H9 (cell line): ENCODE results near the gene CYTL1. TPM values are rescaled to one million over a fixed set of nuclear protein-coding genes. Genes with fewer than 3 reads are reported as not detected.

Experiments
- DNase-seq: peaks from one replicate; pipeline ENCODE4 v3.0.0-alpha.2; 2017
- H2AFZ ChIP-seq: one replicate; pipeline ENCODE4 v1.6.1; 2013; ENCODE audit warnings: mild to moderate bottlenecking, low read length, control low read depth, moderate library complexity
- H2AK5ac ChIP-seq: 2 replicates; pipeline ENCODE4 v1.6.1; 2013; ENCODE audit warnings: low read length, control low read depth, mixed read lengths; ENCODE audit not compliant: insufficient read length
- H2BK120ac ChIP-seq: one replicate; pipeline ENCODE4 v1.6.1; 2013; ENCODE audit warnings: low read depth, mild to moderate bottlenecking, low read length, control low read depth, inconsistent platforms; ENCODE audit not compliant: poor library complexity, severe bottlenecking
- H2BK12ac ChIP-seq: 2 replicates; pipeline ENCODE4 v1.6.1; 2013; ENCODE audit warnings: low read length, control low read depth, mixed read lengths, low read depth; ENCODE audit not compliant: insufficient read length
- H2BK15ac ChIP-seq: 2 replicates; pipeline ENCODE4 v1.6.1; 2013; ENCODE audit warnings: low read depth, low read length, control low read depth
- H2BK20ac ChIP-seq: one replicate; pipeline ENCODE4 v1.6.1; 2013; ENCODE audit warnings: low read depth, mild to moderate bottlenecking, low read length, control low read depth, inconsistent platforms; ENCODE audit not compliant: poor library complexity, severe bottlenecking
- H2BK5ac ChIP-seq: 2 replicates; pipeline ENCODE4 v1.6.1; 2013; ENCODE audit warnings: low read length, control low read depth, mixed read lengths; ENCODE audit not compliant: insufficient read length
- H3K14ac ChIP-seq: 2 replicates; pipeline ENCODE4 v1.6.1; 2013; ENCODE audit warnings: low read length, control low read depth; ENCODE audit not compliant: insufficient read depth
- H3K18ac ChIP-seq: 2 replicates; pipeline ENCODE4 v1.6.1; 2013; ENCODE audit warnings: low read depth, mild to moderate bottlenecking, mixed read lengths, low read length, control low read depth; ENCODE audit not compliant: insufficient read length
- H3K23ac ChIP-seq: 2 replicates; pipeline ENCODE4 v1.6.1; 2013; ENCODE audit warnings: low read length, control low read depth, mixed read lengths, low read depth; ENCODE audit not compliant: insufficient read length
- H3K23me2 ChIP-seq: 2 replicates; pipeline ENCODE4 v1.6.1; 2013; ENCODE audit warnings: low read depth, mild to moderate bottlenecking, mixed read lengths, low read length, control low read depth; ENCODE audit not compliant: insufficient read length, poor library complexity, severe bottlenecking
- H3K27ac ChIP-seq: 2 replicates; pipeline ENCODE4 v1.5.1; 2013; ENCODE audit warnings: low read length, control low read depth, mixed read lengths, low read depth; ENCODE audit not compliant: insufficient read length
- H3K27me3 ChIP-seq: 2 replicates; pipeline ENCODE4 v1.6.1; 2013; ENCODE audit warnings: low read length, control low read depth, inconsistent platforms; ENCODE audit not compliant: insufficient read depth
- H3K4ac ChIP-seq: 2 replicates; pipeline ENCODE4 v1.6.1; 2013; ENCODE audit warnings: low read depth, mild to moderate bottlenecking, control low read depth, inconsistent platforms, low read length, moderate library complexity
- H3K4me1 ChIP-seq: 2 replicates; pipeline ENCODE4 v1.6.1; 2013; ENCODE audit warnings: low read length, control low read depth, inconsistent platforms; ENCODE audit not compliant: insufficient read depth
- H3K4me2 ChIP-seq: 2 replicates; pipeline ENCODE4 v1.6.1; 2013; ENCODE audit warnings: low read length, control low read depth, mixed read lengths; ENCODE audit not compliant: insufficient read length, insufficient read depth
- H3K56ac ChIP-seq: 2 replicates; pipeline ENCODE4 v1.6.1; 2013; ENCODE audit warnings: low read depth, mild to moderate bottlenecking, mixed read lengths, low read length, control low read depth; ENCODE audit not compliant: insufficient read length
- H3K79me1 ChIP-seq: 2 replicates; pipeline ENCODE4 v1.6.1; 2013; ENCODE audit warnings: low read depth, mild to moderate bottlenecking, moderate library complexity, low read length, control low read depth, inconsistent platforms; ENCODE audit not compliant: insufficient read depth, poor library complexity, severe bottlenecking
- H3K79me2 ChIP-seq: 2 replicates; pipeline ENCODE4 v1.6.1; 2013; ENCODE audit warnings: low read length, control low read depth, inconsistent platforms; ENCODE audit not compliant: insufficient read depth
- H3K9ac ChIP-seq: 2 replicates; pipeline ENCODE4 v1.6.1; 2013; ENCODE audit warnings: low read length, control low read depth, mixed read lengths; ENCODE audit not compliant: insufficient read length; ENCODE audit errors: extremely low read depth
- H3K9me3 ChIP-seq: one replicate; pipeline ENCODE4 v1.6.1; 2013; ENCODE audit warnings: low read depth, low read length, inconsistent platforms; ENCODE audit not compliant: control insufficient read depth
- H3T11ph ChIP-seq: one replicate; pipeline ENCODE4 v1.6.1; 2013; ENCODE audit warnings: mild to moderate bottlenecking, low read length, control low read depth, inconsistent platforms
- H4K20me1 ChIP-seq: one replicate; pipeline ENCODE4 v1.6.1; 2013; ENCODE audit not compliant: control insufficient read depth, insufficient read length, insufficient read depth
- H4K5ac ChIP-seq: 2 replicates; pipeline ENCODE4 v1.6.1; 2013; ENCODE audit warnings: low read depth, mild to moderate bottlenecking, mixed read lengths, low read length, control low read depth; ENCODE audit not compliant: insufficient read length
- H4K8ac ChIP-seq: replicated peaks from 2 replicates; pipeline ENCODE4 v1.6.1; 2013; ENCODE audit warnings: low read length, control low read depth, mixed read lengths, low read depth; ENCODE audit not compliant: insufficient read length
- H4K91ac ChIP-seq: 2 replicates; pipeline ENCODE4 v1.6.1; 2013; ENCODE audit warnings: low read depth, mild to moderate bottlenecking, moderate library complexity, mixed read lengths, low read length, control low read depth; ENCODE audit not compliant: insufficient read length
- H3K27ac Mint-ChIP-seq, 3 experiments: 2 replicates in 2 of 3; 3 replicates in 1 of 3; pipeline ENCODE4 v1.8.0; 2020 to 2021; ENCODE audit warnings: mixed read lengths in 3 of 3, mild to moderate bottlenecking in 1 of 3, moderate library complexity in 1 of 3
- H3K27me3 Mint-ChIP-seq: 2 replicates; pipeline ENCODE4 v1.8.0; 2021; ENCODE audit warnings: low read depth, mild to moderate bottlenecking, moderate library complexity, mixed read lengths
- H3K36me3 Mint-ChIP-seq, 3 experiments: 2 replicates in 2 of 3; 3 replicates in 1 of 3; pipeline ENCODE4 v1.8.0; 2020 to 2021; ENCODE audit warnings: low read depth in 3 of 3, mixed read lengths in 3 of 3; ENCODE audit not compliant: insufficient read depth in 1 of 3
- H3K4me1 Mint-ChIP-seq, 2 experiments: 2 replicates each; pipeline ENCODE4 v1.8.0; 2020; ENCODE audit warnings: mixed read lengths in 2 of 2
- H3K4me3 Mint-ChIP-seq, 2 experiments: 2 replicates in 1 of 2; 3 replicates in 1 of 2; pipeline ENCODE4 v1.8.0; 2020 to 2021; ENCODE audit warnings: mild to moderate bottlenecking in 2 of 2, mixed read lengths in 2 of 2, moderate library complexity in 1 of 2
- H3K9me3 Mint-ChIP-seq, 2 experiments: 2 replicates in 1 of 2; 3 replicates in 1 of 2; pipeline ENCODE4 v1.8.0; 2020; ENCODE audit warnings: mild to moderate bottlenecking in 2 of 2, mixed read lengths in 2 of 2, moderate library complexity in 1 of 2
- WGBS: extraction: QIAGEN DNeasy Blood & Tissue Kit; methylation state at CpG from one replicate; pipeline ENCODE4 v1.1.7; 2013; ENCODE audit warnings: missing lambda C conversion rate, low lambda C conversion rate, mixed read lengths; ENCODE audit not compliant: insufficient read length; ENCODE audit errors: extremely low coverage; 5-methylcytosine and 5-hydroxymethylcytosine counted together
- total RNA-seq: library from RNA; stranded (reverse); gene quantifications from 2 replicates; pipeline ENCODE4 v1.2.1, GENCODE V29; 2021
- TF ChIP-seq, protein P1 (sequence below): fragments of 200-600 bp; sonication (generic); conservative IDR thresholded peaks from 3 replicates; pipeline ENCODE4 v1.8.0; 2021; ENCODE audit warnings: antibody characterized with exemption, mild to moderate bottlenecking

CYTL1 gene
- total RNA-seq, 1 experiment from 2014 or later, result 1.7 TPM

GRCh38 chr4:5024673-5025072 lies 5.4 kb upstream of the CYTL1 start:
- Histone ChIP-seq H4K20me1 (no peaks in the 10 kb centered on the region), H4K5ac (no peak overlapping the region), H4K8ac (no peak overlapping the region), H4K91ac (no peak overlapping the region), H3K79me2 (no peaks in the 10 kb centered on the region), H3K18ac (no peak overlapping the region), H2AFZ (no peak overlapping the region), H2BK20ac (no peak overlapping the region), H3K4ac (no peak overlapping the region), H3T11ph (no peak overlapping the region), H2BK12ac (no peak overlapping the region), H3K9me3 (no peaks in the 10 kb centered on the region), H2BK15ac (no peak overlapping the region), H2AK5ac (no peak overlapping the region), H3K4me2 (no peak overlapping the region), H3K4me1 (no peaks in the 10 kb centered on the region), H3K27ac (no peak overlapping the region), H3K56ac (no peak overlapping the region), H3K23ac (no peak overlapping the region), H3K79me1 (no peaks in the 10 kb centered on the region), H2BK5ac (no peak overlapping the region), H3K14ac (no peak overlapping the region), H3K27me3 (peaks cover 6% of the 10 kb centered on the region; the same call in 1 of the 2 replicates), H3K23me2 (no peaks in the 10 kb centered on the region), H3K9ac (no peak overlapping the region), H2BK120ac (no peak overlapping the region)
- H3K36me3 Mint-ChIP-seq, result no peaks in the 10 kb centered on the region
- H3K27ac Mint-ChIP-seq, result no peak overlapping the region
- H3K4me3 Mint-ChIP-seq, result no peak overlapping the region
- peaks cover under 1 to 10% of the 10 kb centered on the region in 2 experiments; a peak in 3 of 4 replicates for H3K4me1 Mint-ChIP-seq
- DNase-seq, result no peak
- peaks cover 61% of the 10 kb centered on the region for H3K27me3 Mint-ChIP-seq
- no peaks in the 10 kb centered on the region; a peak in 2 of 5 replicates for H3K9me3 Mint-ChIP-seq
- no CpG with 5 or more reads among the region's 6 CpGs for WGBS
- TF ChIP-seq, protein P1, sequence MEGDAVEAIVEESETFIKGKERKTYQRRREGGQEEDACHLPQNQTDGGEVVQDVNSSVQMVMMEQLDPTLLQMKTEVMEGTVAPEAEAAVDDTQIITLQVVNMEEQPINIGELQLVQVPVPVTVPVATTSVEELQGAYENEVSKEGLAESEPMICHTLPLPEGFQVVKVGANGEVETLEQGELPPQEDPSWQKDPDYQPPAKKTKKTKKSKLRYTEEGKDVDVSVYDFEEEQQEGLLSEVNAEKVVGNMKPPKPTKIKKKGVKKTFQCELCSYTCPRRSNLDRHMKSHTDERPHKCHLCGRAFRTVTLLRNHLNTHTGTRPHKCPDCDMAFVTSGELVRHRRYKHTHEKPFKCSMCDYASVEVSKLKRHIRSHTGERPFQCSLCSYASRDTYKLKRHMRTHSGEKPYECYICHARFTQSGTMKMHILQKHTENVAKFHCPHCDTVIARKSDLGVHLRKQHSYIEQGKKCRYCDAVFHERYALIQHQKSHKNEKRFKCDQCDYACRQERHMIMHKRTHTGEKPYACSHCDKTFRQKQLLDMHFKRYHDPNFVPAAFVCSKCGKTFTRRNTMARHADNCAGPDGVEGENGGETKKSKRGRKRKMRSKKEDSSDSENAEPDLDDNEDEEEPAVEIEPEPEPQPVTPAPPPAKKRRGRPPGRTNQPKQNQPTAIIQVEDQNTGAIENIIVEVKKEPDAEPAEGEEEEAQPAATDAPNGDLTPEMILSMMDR, result no peak
